ENCODE data around the gene LTB4R2. TPM values are rescaled to one million over a fixed set of nuclear protein-coding genes. Genes with fewer than 3 reads are reported as not detected.

Gene LTB4R2
- total RNA-seq, 2 experiments from 2014 or later = 17.8 to 18.7 TPM

Other genes with a start within 250 kb of the LTB4R2 start
- gene CPNE6, start 238.6 kb upstream of the LTB4R2 start, total RNA-seq = under 1 TPM in 1 of 2 experiments, not detected in 1; 0.10 TPM
- gene PCK2, start 215.8 kb upstream of the LTB4R2 start, total RNA-seq = 10 to 100 TPM; 49.6 to 54.9 TPM
- 100 to 1,000 TPM; 101 to 107 TPM for gene DCAF11, start 195.4 kb upstream of the LTB4R2 start, total RNA-seq
- gene NRL, start 195.2 kb upstream of the LTB4R2 start, total RNA-seq = 1 to 10 TPM; 2.8 to 3.4 TPM
- gene FITM1, start 179.5 kb upstream of the LTB4R2 start, total RNA-seq = 1 to 10 TPM; 1.4 to 2.1 TPM
- gene PSME1, start 173.9 kb upstream of the LTB4R2 start, total RNA-seq = 100 to 1,000 TPM; 516 to 530 TPM
- 10 to 100 TPM; 49.9 to 53.2 TPM for gene EMC9, start 168.5 kb upstream of the LTB4R2 start, total RNA-seq
- 100 to 1,000 TPM; 635 to 636 TPM for gene PSME2, start 163.5 kb upstream of the LTB4R2 start, total RNA-seq
- gene RNF31, start 162.6 kb upstream of the LTB4R2 start, total RNA-seq = 100 to 1,000 TPM; 123 to 142 TPM
- 100 to 1,000 TPM; 221 to 242 TPM for gene IRF9, start 148.9 kb upstream of the LTB4R2 start, total RNA-seq
- gene REC8, start 138.1 kb upstream of the LTB4R2 start, total RNA-seq = 10 to 100 TPM; 54.5 to 58.6 TPM
- 10 to 100 TPM; 56.3 to 60.1 TPM for gene IPO4, start 121.3 kb upstream of the LTB4R2 start, total RNA-seq
- 10 to 100 TPM; 29.3 to 32.8 TPM for gene TM9SF1, start 114.7 kb upstream of the LTB4R2 start, total RNA-seq
- gene TSSK4, start 104.4 kb upstream of the LTB4R2 start, total RNA-seq = not detected
- 10 to 100 TPM; 83.2 to 93.4 TPM for gene CHMP4A, start 96.7 kb upstream of the LTB4R2 start, total RNA-seq
- gene MDP1, start 94.1 kb upstream of the LTB4R2 start, total RNA-seq = 10 to 100 TPM; 16.9 to 18.2 TPM
- 100 to 1,000 TPM; 214 to 222 TPM for gene NEDD8, start 77.8 kb upstream of the LTB4R2 start, total RNA-seq
- gene GMPR2, start 77.2 kb upstream of the LTB4R2 start, total RNA-seq = 10 to 100 TPM; 67.2 to 68.4 TPM
- gene TINF2, start 67.5 kb upstream of the LTB4R2 start, total RNA-seq = 100 to 1,000 TPM; 128 to 131 TPM
- 1 to 10 TPM; 2.7 to 3.1 TPM for gene TGM1, start 47.0 kb upstream of the LTB4R2 start, total RNA-seq
- gene RABGGTA, start 38.5 kb upstream of the LTB4R2 start, total RNA-seq = 10 to 100 TPM; 47.7 to 51.8 TPM
- 10 to 100 TPM; 28.6 to 33.9 TPM for gene DHRS1, start 10.4 kb upstream of the LTB4R2 start, total RNA-seq
- 10 to 100 TPM; 35.2 to 36.7 TPM for gene NOP9, start 10.3 kb upstream of the LTB4R2 start, total RNA-seq
- gene CIDEB, start 2.2 kb upstream of the LTB4R2 start, total RNA-seq = 10 to 100 TPM; 47.2 to 48.2 TPM
- 10 to 100 TPM; 26.9 to 28.0 TPM for gene LTB4R, start 1.4 kb downstream of the LTB4R2 start, total RNA-seq
- 1 to 10 TPM; 3.4 to 4.7 TPM for gene ADCY4, start 24.9 kb downstream of the LTB4R2 start, total RNA-seq
- 10 to 100 TPM; 26.9 to 28.6 TPM for gene RIPK3, start 29.9 kb downstream of the LTB4R2 start, total RNA-seq
- gene NFATC4, start 58.0 kb downstream of the LTB4R2 start, total RNA-seq = not detected
- gene NYNRIN, start 88.9 kb downstream of the LTB4R2 start, total RNA-seq = under 1 TPM; 0.21 to 0.52 TPM
- 1 to 10 TPM; 1.1 to 1.3 TPM for gene CBLN3, start 119.5 kb downstream of the LTB4R2 start, total RNA-seq
- 10 to 100 TPM; 55.4 to 58.9 TPM for gene KHNYN, start 119.8 kb downstream of the LTB4R2 start, total RNA-seq
- 10 to 100 TPM; 47.6 to 58.6 TPM for gene SDR39U1, start 132.6 kb downstream of the LTB4R2 start, total RNA-seq
- under 1 TPM; 0.52 to 0.82 TPM for gene CMA1, start 198.1 kb downstream of the LTB4R2 start, total RNA-seq